Measurements from ENCODE around the gene E2F3. TPM values are rescaled to one million over a fixed set of nuclear protein-coding genes. Genes with fewer than 3 reads are reported as not detected.

E2F3 gene
- total RNA-seq, 1 experiment from 2014 or later, result 7.6 TPM

DNA sequence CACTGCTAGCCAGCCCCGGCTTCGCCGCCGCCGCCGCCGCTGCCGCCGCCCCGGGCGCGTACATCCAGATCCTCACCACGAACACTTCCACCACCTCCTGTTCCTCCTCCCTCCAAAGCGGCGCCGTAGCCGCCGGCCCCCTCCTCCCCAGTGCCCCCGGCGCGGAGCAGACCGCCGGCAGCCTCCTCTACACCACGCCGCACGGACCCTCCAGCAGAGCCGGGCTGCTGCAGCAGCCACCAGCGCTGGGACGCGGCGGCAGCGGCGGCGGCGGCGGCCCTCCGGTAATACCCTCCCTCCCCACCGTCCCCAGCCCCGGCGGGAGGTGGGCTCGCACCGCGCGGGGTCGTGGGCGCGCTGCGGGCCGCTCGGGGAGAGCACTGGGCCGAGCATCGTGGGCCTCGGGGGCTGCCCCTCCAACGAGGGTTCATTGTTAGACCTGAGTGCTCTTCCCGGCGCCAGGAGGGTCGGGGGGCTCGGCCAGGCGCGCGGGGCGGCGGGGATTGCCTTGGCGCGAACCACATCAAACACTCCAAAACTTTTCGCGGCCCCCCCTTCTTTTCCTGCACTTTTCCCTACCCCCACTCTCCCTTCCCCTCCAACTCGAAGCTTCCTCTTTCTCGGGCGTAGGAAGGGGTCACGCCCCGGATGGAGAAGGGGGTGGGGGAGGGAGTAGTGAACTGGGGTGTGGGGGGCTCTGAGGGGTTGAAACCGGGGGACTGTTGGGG is 827 bp downstream of the E2F3 start:
- DNase-seq (ENCODE audit: low read depth), result peak; percentile 65

DNA sequence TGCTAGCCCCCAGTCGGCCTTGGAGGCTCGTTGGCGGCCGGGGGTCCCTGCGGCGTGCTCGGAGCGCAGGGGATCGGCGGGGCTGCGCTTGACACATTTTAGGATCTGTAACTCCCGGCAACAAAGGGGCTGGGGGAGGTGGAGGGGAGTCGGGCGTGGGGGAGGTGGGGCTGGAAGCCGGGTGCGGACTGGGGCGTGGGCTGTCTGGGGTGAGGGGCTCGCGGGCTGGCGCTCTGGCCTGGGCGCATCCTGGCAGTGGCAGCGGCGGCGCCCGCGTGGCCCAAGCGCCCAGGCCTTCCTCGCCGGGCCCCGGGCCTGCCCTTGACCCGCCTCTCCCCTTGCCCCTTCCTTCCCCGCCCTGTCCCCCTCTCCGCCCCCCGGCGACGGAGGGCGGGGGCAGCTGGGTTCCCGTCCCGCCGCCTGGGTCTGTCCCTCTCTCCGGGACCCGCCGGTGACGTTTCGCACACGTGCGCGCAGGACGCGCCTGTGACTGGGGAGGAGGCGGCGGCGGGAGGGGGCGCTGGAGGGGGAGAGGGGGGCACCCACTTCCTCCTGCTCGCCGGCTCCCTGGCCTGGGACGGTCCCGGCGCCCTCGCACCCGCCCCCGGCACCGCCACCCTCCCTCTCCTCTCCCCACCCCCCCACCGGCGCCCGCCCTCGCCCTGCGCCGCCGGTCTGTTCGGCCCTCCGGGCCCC is 1.5 kb downstream of the E2F3 start:
- peak; percentile 88 for DNase-seq (ENCODE audit: low read depth)

GRCh38 chr6:20403766-20404640 is 2.3 kb downstream of the E2F3 start:
- DNase-seq (ENCODE audit: low read depth), result peak; percentile 47

DNA sequence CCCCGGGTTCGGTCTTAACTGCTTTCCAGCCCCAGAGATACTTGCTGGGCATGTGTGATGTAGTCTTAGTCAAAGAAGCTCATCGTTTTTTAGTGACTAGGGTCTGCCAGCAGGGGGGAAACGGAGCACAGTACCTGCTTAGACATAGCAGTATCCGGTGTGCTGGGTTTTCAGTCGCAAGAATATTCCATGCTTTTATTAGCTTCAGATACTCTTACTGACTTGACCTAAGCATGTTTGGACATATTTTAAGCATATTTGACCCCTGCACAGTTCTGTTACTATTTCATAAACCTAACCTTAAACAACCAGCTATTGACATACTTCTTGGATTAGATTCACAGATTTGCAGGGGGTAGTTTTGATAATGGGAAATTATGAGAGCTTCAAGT is 3.0 kb downstream of the E2F3 start:
- peak; percentile 76 for DNase-seq (ENCODE audit: low read depth)

DNA sequence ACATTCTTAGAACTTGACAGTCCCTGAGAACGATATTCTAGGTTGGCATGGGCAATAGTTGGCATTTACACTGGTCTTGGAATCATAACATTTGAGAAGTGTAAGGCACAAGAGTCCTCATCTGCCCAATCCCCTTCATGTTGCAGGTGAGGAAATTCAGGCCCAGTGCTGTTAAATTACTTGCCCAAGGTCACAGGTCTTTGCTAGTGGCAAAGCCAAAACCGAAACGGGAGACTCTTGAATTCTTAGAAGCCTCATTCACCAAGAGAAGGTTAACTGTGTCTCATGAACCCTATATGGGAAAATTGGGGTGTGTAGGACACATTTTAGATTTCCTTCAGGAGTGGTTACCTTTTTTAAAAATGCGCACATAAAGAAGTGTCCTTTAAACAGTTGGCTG is 7.2 kb downstream of the E2F3 start:
- DNase-seq (ENCODE audit: low read depth), result no peak

DNA sequence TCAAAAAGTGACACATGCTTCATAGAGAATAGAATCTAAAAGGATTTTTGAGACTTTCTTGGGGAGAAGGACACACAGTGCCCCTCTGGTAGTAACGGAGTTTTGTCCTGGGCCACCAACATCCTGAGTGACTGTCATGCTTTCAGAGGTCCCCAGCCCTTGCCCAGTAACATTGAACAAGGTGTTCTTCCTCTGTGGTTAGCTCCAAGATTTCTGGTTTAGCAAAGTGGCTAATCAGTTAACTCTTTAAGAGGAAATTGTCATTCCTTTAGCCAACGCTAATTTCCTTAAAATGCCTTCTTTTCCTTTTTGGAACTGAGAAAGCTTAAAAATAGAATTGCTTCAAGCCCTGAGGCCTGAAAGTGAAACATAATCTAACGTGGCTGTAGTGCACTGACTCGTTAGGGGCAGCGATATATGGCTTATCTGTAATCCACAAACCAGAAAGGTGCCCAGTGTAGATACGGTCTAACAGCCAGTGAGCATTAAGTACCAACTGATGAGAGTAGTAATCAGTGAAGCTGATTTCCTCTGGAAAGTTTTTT is 7.8 kb downstream of the E2F3 start:
- DNase-seq (ENCODE audit: low read depth), result no peak

DNA sequence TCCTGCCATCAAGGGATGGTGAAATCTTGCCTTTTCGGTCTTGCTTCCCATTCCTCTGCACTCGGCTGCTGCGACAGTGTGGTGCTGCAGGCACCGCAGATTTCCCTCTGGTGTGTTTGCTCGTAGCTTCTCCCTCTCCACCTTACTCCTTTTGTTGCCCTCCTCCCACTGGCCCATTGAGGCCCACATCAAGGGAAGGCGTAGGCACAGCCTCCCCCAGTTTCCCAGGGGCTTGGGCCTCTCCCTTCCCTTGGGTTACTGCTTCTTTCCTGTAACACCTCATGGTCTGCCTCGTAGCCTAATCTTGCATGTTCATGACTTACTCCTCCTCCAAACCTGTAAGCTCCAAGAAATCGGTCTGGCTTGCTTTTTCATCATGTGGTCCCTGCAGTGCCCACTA is 9.9 kb downstream of the E2F3 start:
- no peak for DNase-seq (ENCODE audit: low read depth)

GRCh38 chr6:20411953-20412681 is 10.4 kb downstream of the E2F3 start:
- no peak for DNase-seq (ENCODE audit: low read depth)

DNA sequence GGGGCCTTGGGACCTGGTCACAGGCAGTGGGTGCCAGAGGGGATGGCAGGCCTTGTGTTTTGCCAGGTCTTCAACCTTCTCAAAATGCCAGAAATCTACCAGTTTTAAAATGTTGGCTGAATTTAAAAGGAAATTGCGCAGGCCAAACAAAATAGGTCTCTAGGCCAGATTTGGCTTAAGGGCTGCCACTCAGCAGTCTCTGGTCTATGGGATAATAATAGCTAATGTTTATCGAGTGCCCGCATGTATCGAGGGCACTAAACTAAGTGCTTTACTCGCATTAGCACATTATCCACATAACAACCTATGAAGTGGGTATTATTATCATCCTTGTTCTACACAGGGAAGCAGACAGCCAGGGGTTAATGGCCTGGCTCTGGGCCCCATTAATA is 11.0 kb downstream of the E2F3 start:
- no peak for DNase-seq (ENCODE audit: low read depth)

- no peak for DNase-seq (ENCODE audit: low read depth)
Observed at GRCh38 chr6:20413826-20414225, 12.1 kb downstream of the E2F3 start.

DNA sequence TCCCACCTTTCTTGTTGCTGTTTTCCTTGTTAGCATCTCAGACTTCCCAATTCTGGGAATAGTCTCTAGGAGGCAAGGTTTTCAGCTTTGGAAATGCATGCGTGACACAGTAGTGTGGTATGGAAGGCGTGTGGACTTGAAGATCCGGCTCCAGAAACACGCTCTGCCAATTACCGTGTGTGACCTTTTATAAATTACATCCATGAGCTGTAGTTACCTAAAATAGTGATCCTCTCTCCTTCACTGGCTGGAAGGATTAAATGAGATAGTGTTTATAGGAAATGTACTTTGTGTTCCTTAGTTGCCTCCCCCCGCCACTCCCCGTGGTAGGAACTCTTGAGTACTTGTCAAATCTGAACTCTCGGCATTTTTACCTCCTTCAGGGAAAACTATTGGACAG is 13.0 kb downstream of the E2F3 start:
- DNase-seq (ENCODE audit: low read depth), result no peak

DNA sequence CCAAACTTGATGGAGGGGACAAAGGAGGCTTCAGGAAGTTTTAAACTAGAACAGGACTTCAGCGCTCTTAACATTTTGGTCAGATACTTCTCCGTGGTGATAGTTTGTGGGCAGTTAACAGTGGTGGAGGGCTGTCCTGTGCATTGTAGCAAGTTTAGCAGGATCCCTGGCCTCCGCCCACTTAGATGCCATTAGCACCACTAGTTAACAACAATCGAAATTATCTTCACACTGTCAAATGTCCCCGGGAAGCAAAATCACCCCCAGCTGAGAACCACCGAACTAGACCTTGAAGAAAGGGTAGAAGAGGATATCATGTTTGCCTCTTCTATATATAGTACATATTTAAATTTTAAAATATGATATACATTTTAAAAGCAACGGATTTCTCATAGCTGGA is 13.6 kb downstream of the E2F3 start:
- DNase-seq (ENCODE audit: low read depth), result no peak

GRCh38 chr6:20415712-20416454 is 14.2 kb downstream of the E2F3 start:
- DNase-seq (ENCODE audit: low read depth), result no peak

- no peak for DNase-seq (ENCODE audit: low read depth)
Observed at GRCh38 chr6:20416567-20417345, 15.1 kb downstream of the E2F3 start.

DNA sequence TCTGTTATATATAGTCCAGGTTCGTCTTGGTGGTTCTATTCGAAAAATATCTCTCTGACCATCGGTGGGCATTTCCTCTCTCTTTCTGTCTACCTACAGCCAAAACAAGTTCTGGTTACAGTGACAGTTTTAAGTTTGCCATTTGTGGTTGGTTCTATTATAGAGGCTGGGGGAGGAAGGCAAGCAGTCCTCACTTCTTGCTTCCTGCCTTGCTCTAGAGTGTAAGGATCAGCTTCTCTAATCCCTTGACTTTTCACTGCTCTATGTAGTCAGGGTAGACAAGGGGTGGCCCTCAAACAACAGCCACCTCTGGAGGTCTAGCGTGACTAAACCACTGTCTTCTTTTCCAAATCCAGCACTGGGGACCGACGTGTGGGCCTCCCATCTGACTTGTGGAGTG is 16.1 kb downstream of the E2F3 start:
- no peak for DNase-seq (ENCODE audit: low read depth)

- no peak for DNase-seq (ENCODE audit: low read depth)
Observed at GRCh38 chr6:20426177-20427082, 24.8 kb downstream of the E2F3 start.

DNA sequence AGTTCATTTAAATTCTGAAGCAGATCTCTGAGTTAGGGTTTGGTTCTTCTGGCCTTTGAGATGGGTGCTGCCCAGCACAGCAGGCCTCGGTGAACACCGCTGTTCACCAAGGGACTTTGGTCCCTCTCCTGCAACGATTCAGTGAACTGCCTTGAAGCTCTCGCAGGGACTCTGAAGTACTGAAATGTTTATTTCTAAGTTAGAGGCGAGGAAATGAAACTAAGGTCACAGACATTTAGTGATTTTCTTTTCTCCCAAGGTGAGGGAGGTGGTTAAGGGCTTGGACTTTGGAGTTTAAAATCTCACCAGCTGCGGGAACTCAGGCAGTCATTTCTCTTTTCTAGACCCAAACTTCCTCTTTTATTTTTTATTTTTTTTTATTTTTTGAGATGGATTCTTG is 26.2 kb downstream of the E2F3 start:
- no peak for DNase-seq (ENCODE audit: low read depth)

- no peak for DNase-seq (ENCODE audit: low read depth)
Observed at GRCh38 chr6:20432692-20433091, 31.0 kb downstream of the E2F3 start.

DNA sequence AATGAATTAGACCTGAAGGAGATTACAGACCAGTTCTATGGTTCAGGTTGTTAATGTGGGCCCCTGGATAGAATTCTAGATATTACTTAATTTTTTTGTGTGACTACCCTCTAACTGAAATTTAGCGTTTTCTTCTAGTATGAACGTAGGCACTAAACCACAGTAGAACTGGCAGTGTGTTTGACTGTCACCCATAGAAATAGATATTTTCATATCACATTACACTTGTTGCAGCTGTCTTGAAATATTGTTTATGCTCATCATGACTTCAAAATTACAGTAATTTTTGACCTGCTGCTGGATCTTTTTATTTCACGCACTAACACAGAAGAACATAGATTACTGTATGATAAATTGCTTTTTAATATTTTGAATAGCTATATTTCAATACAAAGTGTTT is 31.6 kb downstream of the E2F3 start:
- peak; percentile 32 for DNase-seq (ENCODE audit: low read depth)
